GM12878 (cell line): ENCODE measurements around the gene C1orf232.

ENCODE experiments used
- CEBPB ChIP-seq, 2 experiments: fragments of 150-350 bp in 1 of 2; IDR thresholded peaks; 2 replicates each; pipeline ENCODE4 v1.6.1; 2012 to 2014; ENCODE audit warnings: low read depth in 2 of 2, low read length in 2 of 2, borderline replicate concordance in 1 of 2, inconsistent platforms in 1 of 2
- CHD2 ChIP-seq: IDR thresholded peaks from 2 replicates; pipeline ENCODE4 v1.6.1; 2011; ENCODE audit warnings: low read depth, low read length, improper control_type of control experiment, borderline replicate concordance
- EZH2 ChIP-seq: IDR thresholded peaks from 2 replicates; pipeline ENCODE4 v1.6.1; 2012; ENCODE audit warnings: low read depth, mild to moderate bottlenecking, control low read depth, inconsistent platforms, low read length, borderline replicate concordance; ENCODE audit not compliant: control insufficient read depth
- MTA2 ChIP-seq: fragments of 450-650 bp; IDR thresholded peaks from 2 replicates; pipeline ENCODE4 v1.6.1; 2016; ENCODE audit warnings: low read depth, mild to moderate bottlenecking, moderate library complexity
- SUZ12 ChIP-seq: fragments of 200-600 bp; sonication (generic); IDR thresholded peaks from one replicate; pipeline ENCODE4 v1.6.1; 2018; ENCODE audit warnings: antibody characterized with exemption, mild to moderate bottlenecking; ENCODE audit not compliant: unreplicated experiment
- TARDBP ChIP-seq: IDR thresholded peaks from 2 replicates; pipeline ENCODE4 v1.6.1; 2016; ENCODE audit warnings: borderline replicate concordance
- TF ChIP-seq, protein P1 (sequence below), 3 experiments: IDR thresholded peaks in 2 of 3; conservative IDR thresholded peaks in 1 of 3; 2 replicates each; pipeline ENCODE4 v1.5.1; 2011; ENCODE audit warnings: low read depth in 3 of 3, low read length in 3 of 3, mild to moderate bottlenecking in 3 of 3, control low read depth in 2 of 3, moderate library complexity in 2 of 3, inconsistent platforms in 1 of 3, mixed read lengths in 1 of 3; ENCODE audit not compliant: control insufficient read depth in 2 of 3, insufficient read depth in 1 of 3; ENCODE audit errors: extremely low read depth in 1 of 3

DNA sequence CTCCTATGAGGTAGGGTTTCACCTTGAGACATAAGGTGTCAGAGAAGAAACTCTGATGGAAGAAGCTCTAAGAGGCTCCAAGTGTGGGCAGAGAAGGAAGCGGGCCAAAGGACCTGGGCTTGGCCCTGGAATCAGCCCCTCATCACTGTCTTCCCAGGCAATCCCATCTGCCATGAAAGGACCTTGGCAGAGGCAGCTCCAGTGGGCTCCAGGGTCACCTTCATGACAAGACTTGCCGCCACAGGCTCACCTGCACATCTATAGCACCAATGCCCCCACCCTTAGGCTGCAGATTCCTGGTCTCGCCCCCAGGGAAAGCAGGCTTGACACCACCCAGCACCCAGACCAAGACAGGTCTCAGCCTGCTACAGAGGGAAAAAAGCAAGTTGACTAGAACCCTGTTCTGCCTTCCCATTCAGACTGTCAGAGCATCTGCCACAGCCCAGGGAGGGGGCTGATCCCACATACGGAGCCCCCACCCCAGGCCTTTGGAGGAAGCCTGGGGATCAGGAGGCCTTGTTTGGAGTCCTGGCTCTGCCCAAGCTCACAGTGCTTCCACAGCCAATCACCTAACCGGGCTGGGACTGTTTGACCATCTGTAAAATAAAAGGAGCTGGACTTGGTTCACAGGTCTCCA is 10.4 kb downstream of the C1orf232 start:
- TF ChIP-seq, protein P1, sequence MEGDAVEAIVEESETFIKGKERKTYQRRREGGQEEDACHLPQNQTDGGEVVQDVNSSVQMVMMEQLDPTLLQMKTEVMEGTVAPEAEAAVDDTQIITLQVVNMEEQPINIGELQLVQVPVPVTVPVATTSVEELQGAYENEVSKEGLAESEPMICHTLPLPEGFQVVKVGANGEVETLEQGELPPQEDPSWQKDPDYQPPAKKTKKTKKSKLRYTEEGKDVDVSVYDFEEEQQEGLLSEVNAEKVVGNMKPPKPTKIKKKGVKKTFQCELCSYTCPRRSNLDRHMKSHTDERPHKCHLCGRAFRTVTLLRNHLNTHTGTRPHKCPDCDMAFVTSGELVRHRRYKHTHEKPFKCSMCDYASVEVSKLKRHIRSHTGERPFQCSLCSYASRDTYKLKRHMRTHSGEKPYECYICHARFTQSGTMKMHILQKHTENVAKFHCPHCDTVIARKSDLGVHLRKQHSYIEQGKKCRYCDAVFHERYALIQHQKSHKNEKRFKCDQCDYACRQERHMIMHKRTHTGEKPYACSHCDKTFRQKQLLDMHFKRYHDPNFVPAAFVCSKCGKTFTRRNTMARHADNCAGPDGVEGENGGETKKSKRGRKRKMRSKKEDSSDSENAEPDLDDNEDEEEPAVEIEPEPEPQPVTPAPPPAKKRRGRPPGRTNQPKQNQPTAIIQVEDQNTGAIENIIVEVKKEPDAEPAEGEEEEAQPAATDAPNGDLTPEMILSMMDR (IDR thresholded peaks at IDR 0.05 in 2 of 3, conservative IDR thresholded peaks at IDR 0.05 in 1 of 3; ENCODE audit: control insufficient read depth in 2 of 3, extremely low read depth in 1 of 3, insufficient read depth in 1 of 3, low read depth in 3 of 3, low read length in 3 of 3): no peak
- TF ChIP-seq CEBPB (IDR thresholded peaks at IDR 0.05; ENCODE audit: borderline replicate concordance in 1 of 2, low read depth in 2 of 2, low read length in 2 of 2): no peak
- TF ChIP-seq CHD2: no peak
- no peak for TF ChIP-seq SUZ12
- TF ChIP-seq TARDBP: no peak
- TF ChIP-seq MTA2: no peak
- TF ChIP-seq EZH2: no peak
